Measurements from ENCODE around the gene TMEM109. TPM values are rescaled to one million over a fixed set of nuclear protein-coding genes. Genes with fewer than 3 reads are reported as not detected.
A peak's percentile ranks its signal among the peaks of the same experiment; 100 is the strongest.

Gene TMEM109
- total RNA-seq, 2 donors from 2014 or later = 35.0 to 53.4 TPM

GRCh38 chr11:60895687-60896086 lies 18.3 kb upstream of the TMEM109 start:
- Histone ChIP-seq H3K27me3 (no peaks in the 10 kb centered on the region), H3K9ac (ENCODE audit: low read depth in 2 of 2, low read length in 2 of 2) (no peak overlapping the region), H3K27ac (no peak overlapping the region), H3K36me3 (peaks cover 17% of the 10 kb centered on the region), H3K4me1 (no peaks in the 10 kb centered on the region), H3K4me3 (no peak overlapping the region), H3K9me3 (no peaks in the 10 kb centered on the region)
- peak; percentile 76 for DNase-seq
- intact Hi-C loops (cut with DNase I) = loop anchor here (5.0 kb wide), 1 partner anchor 118 kb away; no protein-coding TSS in a partner anchor
- TF ChIP-seq CTCF (IDR thresholded peaks at IDR 0.05) = no peak

GRCh38 chr11:60897496-60897895 lies 16.5 kb upstream of the TMEM109 start:
- no peak for TF ChIP-seq CTCF (IDR thresholded peaks at IDR 0.05)

GRCh38 chr11:60899046-60899936 lies 14.7 kb upstream of the TMEM109 start:
- Histone ChIP-seq H3K9ac (ENCODE audit: low read depth in 2 of 2, low read length in 2 of 2) (no peak overlapping the region), H3K9me3 (no peaks in the 10 kb centered on the region), H3K27ac (no peak overlapping the region), H3K27me3 (no peaks in the 10 kb centered on the region), H3K36me3 (peaks cover 24% of the 10 kb centered on the region), H3K4me1 (no peaks in the 10 kb centered on the region), H3K4me3 (no peak overlapping the region)
- DNase-seq = peak; percentile 62
- intact Hi-C loops (cut with DNase I) = loop anchor here (5.0 kb wide), 1 partner anchor 122 kb away; no protein-coding TSS in a partner anchor
- TF ChIP-seq CTCF (IDR thresholded peaks at IDR 0.05) = peak; percentile 97

More at GRCh38 chr11:60897496-60897895, 16.5 kb upstream of the TMEM109 start:
- Histone ChIP-seq H3K27ac (no peak overlapping the region), H3K9me3 (no peaks in the 10 kb centered on the region), H3K4me3 (no peak overlapping the region), H3K9ac (ENCODE audit: low read depth in 2 of 2, low read length in 2 of 2) (no peak overlapping the region), H3K27me3 (no peaks in the 10 kb centered on the region), H3K4me1 (no peaks in the 10 kb centered on the region), H3K36me3 (peaks cover 17% of the 10 kb centered on the region)
- intact Hi-C loops (cut with DNase I) = loop anchor here (5.0 kb wide), 1 partner anchor 120 kb away; no protein-coding TSS in a partner anchor
- no peak for DNase-seq

GRCh38 chr11:60899977-60900376 lies 14.0 kb upstream of the TMEM109 start:
- no peaks in the 10 kb centered on the region for H3K9me3 ChIP-seq
- no peaks in the 10 kb centered on the region for H3K27me3 ChIP-seq
- no peak for TF ChIP-seq CTCF (IDR thresholded peaks at IDR 0.05)
- intact Hi-C loops (cut with DNase I) = loop anchor here (5.0 kb wide), 1 partner anchor 123 kb away; no protein-coding TSS in a partner anchor
- H3K27ac ChIP-seq = no peak overlapping the region
- H3K36me3 ChIP-seq = peaks cover 24% of the 10 kb centered on the region
- no peaks in the 10 kb centered on the region for H3K4me1 ChIP-seq
- H3K4me3 ChIP-seq = no peak overlapping the region
- H3K9ac ChIP-seq (ENCODE audit: low read depth in 2 of 2, low read length in 2 of 2) = no peak overlapping the region
- no peak for DNase-seq

- H3K4me1 ChIP-seq = no peaks in the 10 kb centered on the region
- DNase-seq = no peak
- H3K36me3 ChIP-seq = peaks cover 24% of the 10 kb centered on the region
- H3K9me3 ChIP-seq = no peaks in the 10 kb centered on the region
- H3K9ac ChIP-seq (ENCODE audit: low read depth in 2 of 2, low read length in 2 of 2) = no peak overlapping the region
- H3K27me3 ChIP-seq = no peaks in the 10 kb centered on the region
- H3K4me3 ChIP-seq = no peak overlapping the region
- intact Hi-C loops (cut with DNase I) = no loop called here
- H3K27ac ChIP-seq = no peak overlapping the region
- no peak for TF ChIP-seq CTCF (IDR thresholded peaks at IDR 0.05)
Measured at GRCh38 chr11:60900673-60901404, 13.1 kb upstream of the TMEM109 start.
